Femur (tissue), 1 donor: ENCODE results near the gene MED12L.

Source experiments
- DNase-seq: peaks from one replicate; pipeline ENCODE4 v3.0.0-alpha.2; 2017

Gene MED12L

GRCh38 chr3:151345859-151346258 is 260.4 kb downstream of the MED12L start:
- DNase-seq, result peak; percentile 37

DNA sequence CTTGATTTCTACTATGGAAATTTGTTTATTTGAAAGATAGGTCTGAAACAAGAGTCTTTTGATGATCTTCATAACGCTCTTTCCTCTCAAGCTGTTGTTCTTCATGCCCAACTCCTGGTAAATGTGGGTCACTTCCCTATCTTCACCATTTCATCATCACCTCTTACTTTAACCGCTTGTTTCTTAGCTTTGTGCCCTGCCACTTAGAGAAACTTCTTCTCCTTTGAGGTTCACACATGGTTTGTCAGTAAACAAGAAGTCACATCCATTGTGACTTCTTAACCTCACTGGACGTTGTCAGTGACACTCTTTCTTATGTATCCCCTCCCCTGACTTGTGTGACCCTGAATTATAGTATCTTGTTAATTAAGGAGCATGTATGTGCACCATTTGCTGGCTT is 260.8 kb downstream of the MED12L start:
- no peak for DNase-seq

DNA sequence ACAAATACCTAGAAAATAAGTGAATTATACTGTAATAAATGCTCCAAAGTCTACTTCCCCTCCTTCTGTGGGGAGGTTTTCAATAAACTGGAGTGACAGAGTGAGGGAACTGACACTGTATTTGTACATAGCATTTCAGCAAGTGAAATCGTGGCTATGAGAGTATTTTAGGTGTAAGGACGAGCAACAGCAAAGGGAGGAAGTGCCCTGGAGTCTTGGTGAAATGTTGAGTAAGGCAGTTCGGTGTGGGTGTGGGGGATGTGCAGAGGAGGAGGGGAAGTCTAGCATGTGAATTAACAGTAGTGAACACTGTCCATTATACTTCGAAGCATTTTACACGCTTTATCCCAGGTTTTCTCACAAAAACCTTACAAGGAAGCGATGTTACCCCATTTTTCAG is 262.0 kb downstream of the MED12L start:
- DNase-seq, result peak; percentile 33

DNA sequence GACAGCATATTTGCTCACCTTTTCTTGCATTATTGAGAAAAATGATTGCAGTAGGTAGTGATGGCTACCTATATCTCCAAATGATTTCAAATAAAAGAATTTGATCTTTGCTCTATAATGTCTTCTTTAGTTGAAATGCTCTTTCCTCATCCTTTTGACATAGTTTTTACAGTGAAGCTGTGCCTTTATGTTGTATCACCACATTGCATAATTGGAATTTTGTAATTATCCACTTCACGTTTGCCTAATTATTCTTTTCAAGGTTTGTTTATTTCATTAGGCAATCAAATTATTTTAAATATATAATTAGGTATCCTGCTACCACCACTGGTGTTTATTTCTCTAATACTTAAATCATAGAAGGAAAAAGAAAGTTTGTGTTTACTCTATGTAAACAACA is 265.2 kb downstream of the MED12L start:
- DNase-seq, result no peak

DNA sequence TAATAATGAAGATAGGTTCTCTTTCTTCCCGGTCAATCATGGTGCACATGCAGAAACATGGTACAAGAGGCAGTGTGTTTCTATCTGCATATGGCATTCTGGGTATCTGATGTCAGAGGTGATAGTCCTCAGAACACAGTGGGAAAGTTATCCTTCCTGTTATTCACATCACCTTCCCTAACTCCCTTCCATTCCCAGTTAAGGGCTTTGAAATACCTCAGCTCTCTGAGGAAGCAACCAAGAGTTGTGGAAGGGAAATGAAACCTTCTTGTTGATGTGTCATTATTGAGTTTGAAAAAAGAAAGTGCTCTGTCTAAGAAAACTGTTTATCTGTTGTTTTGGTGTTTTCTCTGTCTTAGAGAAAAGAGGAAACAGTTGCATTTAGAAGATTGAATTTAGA is 265.8 kb downstream of the MED12L start:
- no peak for DNase-seq

- no peak for DNase-seq
Measured at GRCh38 chr3:151351648-151352047, 266.2 kb downstream of the MED12L start.

- DNase-seq, result no peak
Measured at GRCh38 chr3:151356794-151357462, 271.5 kb downstream of the MED12L start.

DNA sequence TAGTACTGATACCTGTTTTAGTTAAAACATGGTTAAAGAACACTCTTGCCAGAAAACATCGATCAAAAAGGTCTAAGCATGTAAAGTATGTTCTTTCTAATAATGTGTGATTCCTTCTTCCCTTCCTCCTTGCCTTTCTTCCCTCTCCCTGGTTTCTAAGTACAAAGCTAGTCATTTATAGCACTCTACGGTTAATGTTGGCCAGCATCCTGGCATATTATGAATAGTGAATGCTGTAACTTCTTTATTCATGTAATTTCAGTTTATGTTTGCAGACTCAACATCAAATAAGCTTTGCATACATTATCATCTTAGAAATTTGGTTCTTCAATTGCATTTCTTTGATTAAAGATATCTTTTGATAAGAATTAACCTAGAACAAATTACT is 272.0 kb downstream of the MED12L start:
- no peak for DNase-seq

DNA sequence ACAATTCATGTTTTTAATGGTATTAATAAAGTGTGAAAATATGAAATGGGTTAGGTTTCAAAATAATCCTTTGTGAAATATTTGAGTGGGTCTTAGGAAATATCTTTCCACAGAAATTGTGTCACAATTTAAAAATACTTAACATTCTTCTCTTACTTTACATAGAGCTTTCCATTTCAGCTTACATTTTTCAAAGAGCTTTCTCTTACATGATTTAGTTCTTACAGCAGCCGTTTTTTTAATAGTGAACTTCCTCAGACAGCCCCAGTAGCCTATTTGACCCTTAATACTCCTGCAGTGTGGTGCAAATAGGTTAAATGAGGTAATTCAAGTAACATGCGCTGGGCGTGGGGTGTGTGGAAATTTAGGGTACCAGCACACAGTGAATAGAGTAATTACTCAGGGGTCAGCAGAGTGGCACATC is 277.3 kb downstream of the MED12L start:
- DNase-seq, result no peak

- no peak for DNase-seq
Measured at GRCh38 chr3:151366993-151367392, 281.5 kb downstream of the MED12L start.

DNA sequence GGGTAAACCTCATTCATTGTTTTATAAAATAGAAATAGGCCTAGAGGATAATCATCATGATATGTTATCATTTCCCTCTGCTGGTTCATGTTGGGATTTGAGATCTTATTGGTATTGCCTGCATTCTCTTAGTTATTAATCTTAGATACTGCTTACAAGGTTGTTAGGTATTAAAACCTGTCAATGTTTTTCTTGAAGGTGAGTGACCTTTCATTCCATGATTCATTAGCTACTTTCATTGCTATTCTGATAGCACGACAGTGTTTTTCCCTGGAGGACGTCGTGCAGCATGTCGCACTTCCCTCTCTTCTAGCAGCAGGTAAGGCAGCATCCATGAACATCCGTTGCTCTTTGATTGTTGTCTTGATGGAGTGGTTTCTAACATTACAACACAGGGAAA is 282.0 kb downstream of the MED12L start:
- no peak for DNase-seq

GRCh38 chr3:151371526-151371925 is 286.1 kb downstream of the MED12L start:
- no peak for DNase-seq

- DNase-seq, result no peak
Measured at GRCh38 chr3:151372063-151372820, 286.8 kb downstream of the MED12L start.

DNA sequence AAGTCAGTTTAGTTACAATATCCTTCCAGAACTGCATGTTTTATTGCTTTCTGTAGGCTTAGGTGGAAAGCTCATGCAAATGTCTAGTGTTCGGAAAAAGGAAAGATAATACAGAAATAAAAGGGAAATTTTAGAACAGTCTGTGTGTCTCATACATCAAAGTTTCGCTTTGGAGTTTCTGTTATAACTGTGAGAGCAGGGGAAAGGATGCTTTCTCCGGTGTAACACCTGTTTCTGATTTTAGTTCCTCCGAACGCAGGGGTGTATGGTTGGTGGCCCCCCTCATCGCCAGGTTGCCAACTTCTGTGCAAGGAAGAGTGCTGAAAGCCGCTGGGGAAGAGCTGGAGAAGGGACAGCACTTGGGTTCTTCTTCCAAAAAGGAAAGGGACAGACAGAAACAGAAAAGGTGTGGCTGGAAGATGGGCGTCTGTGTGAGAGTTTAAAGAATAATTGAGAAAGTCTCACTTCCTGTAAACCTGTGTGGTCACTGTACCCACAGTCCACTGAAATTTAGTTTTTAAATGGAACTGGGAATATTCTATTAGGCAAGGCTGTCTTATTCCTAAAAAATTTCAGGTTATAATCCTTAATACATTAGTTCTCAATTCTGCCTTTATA is 292.4 kb downstream of the MED12L start:
- DNase-seq, result no peak

DNA sequence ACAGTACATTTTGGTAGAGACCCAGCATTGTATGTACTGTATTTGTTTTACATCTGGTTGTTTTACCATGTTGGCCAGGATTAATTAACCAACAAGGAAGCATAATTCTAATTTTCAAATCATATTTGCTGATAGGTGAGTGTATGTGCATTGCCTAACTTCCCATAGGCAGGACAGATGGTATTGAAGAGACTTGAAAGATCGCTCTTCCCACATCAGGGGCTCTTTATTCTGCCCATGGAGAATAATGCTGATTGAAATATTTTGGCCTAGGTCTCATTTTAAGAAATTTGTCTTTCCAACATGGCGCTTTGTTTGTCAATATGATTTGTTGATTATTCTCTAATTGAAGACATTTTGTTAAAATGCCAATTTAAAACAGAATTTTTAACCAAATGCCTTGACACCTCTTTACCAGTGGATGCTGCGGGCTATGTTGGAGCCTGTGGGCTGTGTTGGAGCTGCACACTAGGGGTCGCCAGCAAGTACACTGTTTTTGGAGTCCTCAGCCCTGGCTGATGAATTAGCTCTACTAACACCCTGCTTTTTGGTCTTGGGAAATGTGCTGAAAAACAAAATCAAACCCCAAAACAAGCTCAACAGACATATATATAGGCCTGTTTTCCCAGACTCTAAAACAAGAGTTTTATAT is 293.7 kb downstream of the MED12L start:
- DNase-seq, result no peak

GRCh38 chr3:151382671-151383070 is 297.2 kb downstream of the MED12L start:
- DNase-seq, result no peak

DNA sequence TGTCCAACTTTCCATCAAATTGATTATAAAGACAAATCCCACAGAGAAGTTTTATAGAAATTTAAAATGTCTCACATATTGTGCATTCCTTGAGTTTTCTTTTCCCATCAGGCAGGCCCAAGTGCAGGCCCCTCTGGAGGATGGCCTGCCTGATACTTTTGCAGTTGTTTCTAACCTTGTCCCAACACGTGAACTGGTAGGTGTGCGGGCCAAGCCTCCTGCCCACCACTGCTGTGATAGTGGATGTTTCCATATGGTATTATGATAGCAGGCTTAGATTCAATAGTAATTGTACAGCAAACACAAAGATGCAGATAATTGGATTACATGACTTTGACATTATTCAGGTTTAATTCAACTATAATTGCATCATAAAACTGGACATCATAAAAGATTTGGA is 297.6 kb downstream of the MED12L start:
- DNase-seq, result no peak

DNA sequence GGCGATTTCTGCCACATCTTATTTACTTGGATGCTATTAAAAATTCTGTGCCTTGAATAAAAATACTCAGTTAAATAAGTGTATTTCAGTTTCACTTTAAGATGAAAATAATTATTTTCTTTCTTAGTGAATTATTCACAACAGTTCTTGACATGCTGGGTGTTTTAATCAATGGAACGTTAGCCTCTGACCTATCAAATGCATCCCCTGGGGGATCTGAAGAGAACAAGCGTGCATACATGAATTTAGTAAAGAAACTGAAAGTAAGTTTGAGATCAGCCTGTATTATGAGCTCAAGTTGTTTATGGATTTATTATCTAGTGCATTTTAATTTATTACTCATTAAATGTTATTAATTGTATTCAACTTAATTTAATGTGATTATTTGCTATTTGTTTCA is 298.5 kb downstream of the MED12L start:
- DNase-seq, result no peak

GRCh38 chr3:151384741-151385174 is 299.3 kb downstream of the MED12L start, which contains the start of gene P2RY12:
P2RY12 (minus strand) TSS chr3:151384753; CDS start chr3:151338845, 45,908 bp downstream.
- DNase-seq, result no peak

GRCh38 chr3:151386056-151386455 is 300.6 kb downstream of the MED12L start:
- no peak for DNase-seq

- DNase-seq, result no peak
Measured at GRCh38 chr3:151387432-151387831, 302.0 kb downstream of the MED12L start.

DNA sequence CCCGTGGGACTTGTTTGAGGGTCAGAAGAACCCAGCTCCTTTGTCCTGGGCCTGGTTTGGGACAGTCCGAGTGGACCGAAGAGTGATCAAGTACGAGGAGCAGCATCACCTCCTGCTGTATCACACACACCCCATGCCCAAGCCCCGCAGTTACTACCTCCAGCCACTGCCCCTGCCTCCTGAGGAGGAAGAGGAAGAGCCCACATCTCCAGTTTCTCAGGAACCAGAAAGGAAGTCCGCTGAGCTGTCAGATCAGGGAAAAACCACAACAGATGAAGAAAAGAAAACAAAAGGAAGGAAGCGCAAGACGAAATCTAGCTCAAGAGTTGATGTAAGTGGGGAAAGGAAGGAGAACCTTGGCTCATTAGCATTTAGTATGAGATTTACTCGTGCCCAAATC is 302.4 kb downstream of the MED12L start:
- DNase-seq, result no peak

GRCh38 chr3:151391720-151392119 is 306.3 kb downstream of the MED12L start:
- DNase-seq, result no peak
